Measurements from ENCODE around the gene CACNB1.

The CACNB1 gene

GRCh38 chr17:39238311-39238972, 41.0 kb upstream of the CACNB1 start:
- no peak overlapping the region for H3K27ac ChIP-seq (ENCODE audit: extremely low read depth, low read depth, low read length)
- no peaks in the 10 kb centered on the region for H3K9me3 ChIP-seq (ENCODE audit: control insufficient read depth, insufficient read depth, low read depth, low read length)
- ChIA-PET CTCF (interaction anchor here (0.6 to 20.9 kb wide), 20 partner anchors 8 to 360 kb away, joined by 3 to 733 read pairs (median 4); partner anchors contain the start of genes RPL19 and STAC2), POLR2A (interaction anchor here (1.0 to 6.0 kb wide), 4 partner anchors 13 to 38 kb away, joined by 3 to 47 read pairs (median 24); partner anchors contain the start of genes RPL19 and STAC2)
- H3K4me1 ChIP-seq (ENCODE audit: control insufficient read depth, insufficient read depth, low read length): no peaks in the 10 kb centered on the region; the same call in 1 of the 2 replicates
- no peak overlapping the region for H3K4me3 ChIP-seq (ENCODE audit: low read depth, low read length)
- H3K36me3 ChIP-seq (ENCODE audit: control insufficient read depth in 2 of 2, insufficient read depth in 1 of 2, low read length in 2 of 2): no peaks in the 10 kb centered on the region
- TF ChIP-seq ZNF184 (tag by site-specific recombination; IDR thresholded peaks at IDR 0.05): 0 out of 2 replicates have a peak, but pooled peaks have one; percentile 32
- TF ChIP-seq KLF17 (tag by site-specific recombination; IDR thresholded peaks at IDR 0.05): no peak
- TF ChIP-seq ZNF133 (tag by site-specific recombination; IDR thresholded peaks at IDR 0.05): no peak
- TF ChIP-seq ZNF664 (tag by site-specific recombination; IDR thresholded peaks at IDR 0.05): no peak
- no peak for TF ChIP-seq ZNF621 (tag by site-specific recombination; IDR thresholded peaks at IDR 0.05)
- TF ChIP-seq ZNF26 (tag by site-specific recombination; IDR thresholded peaks at IDR 0.05): no peak
- TF ChIP-seq ZNF23 (tag by site-specific recombination; IDR thresholded peaks at IDR 0.05; ENCODE audit: borderline replicate concordance): no peak
- TF ChIP-seq CTCF (tag by site-specific recombination; IDR thresholded peaks at IDR 0.05): 0 out of 2 replicates have a peak, but pooled peaks have one; percentile 9
- TF ChIP-seq ZNF645 (tag by site-specific recombination; IDR thresholded peaks at IDR 0.05): no peak
- no peak for TF ChIP-seq ZNF488 (tag by site-specific recombination; IDR thresholded peaks at IDR 0.05)
- TF ChIP-seq HOXC10 (CRISPR knock-in tag; IDR thresholded peaks at IDR 0.05): no peak
- no peak for TF ChIP-seq MZF1 (tag by site-specific recombination; IDR thresholded peaks at IDR 0.05; ENCODE audit: borderline replicate concordance)
- TF ChIP-seq PRDM10 (tag by site-specific recombination; IDR thresholded peaks at IDR 0.05): peak; percentile 72; the same call in 1 of the 2 replicates
- TF ChIP-seq ZNF701 (tag by site-specific recombination; IDR thresholded peaks at IDR 0.05): no peak
- TF ChIP-seq ZNF473 (tag by site-specific recombination; IDR thresholded peaks at IDR 0.05): no peak
- no peak for TF ChIP-seq ZNF350 (tag by site-specific recombination; IDR thresholded peaks at IDR 0.05)
- no peak for TF ChIP-seq IKZF3 (tag by site-specific recombination; IDR thresholded peaks at IDR 0.05)
- peak; percentile 34; the same call in 1 of the 2 replicates for TF ChIP-seq ZNF561 (tag by site-specific recombination; IDR thresholded peaks at IDR 0.05; ENCODE audit: borderline replicate concordance)
- no peak for TF ChIP-seq ZNF830 (tag by site-specific recombination; IDR thresholded peaks at IDR 0.05; ENCODE audit: low read depth)
- no peak for TF ChIP-seq ZNF211 (tag by site-specific recombination; IDR thresholded peaks at IDR 0.05; ENCODE audit: low read depth)
- TF ChIP-seq ZNF148 (tag by site-specific recombination; IDR thresholded peaks at IDR 0.05; ENCODE audit: borderline replicate concordance): no peak

Measured in HEK293 (cell line).